Measurements from ENCODE around the gene S100A11.

The S100A11 gene

GRCh38 chr1:152043870-152044269, 7.1 kb upstream of the S100A11 start:
- TF ChIP-seq TEAD4 (IDR thresholded peaks at IDR 0.05) (no peak), FOXM1 (IDR thresholded peaks at IDR 0.05; ENCODE audit: borderline replicate concordance, low read depth) (no peak), NFIC (IDR thresholded peaks at IDR 0.05) (no peak), CEBPB (IDR thresholded peaks at IDR 0.05) (no peak), TCF12 (IDR thresholded peaks at IDR 0.05; ENCODE audit: low read depth) (no peak), YY1 (IDR thresholded peaks at IDR 0.05; ENCODE audit: low read depth) (no peak)

- TF ChIP-seq FOXM1 (IDR thresholded peaks at IDR 0.05; ENCODE audit: borderline replicate concordance, low read depth) (no peak), EP300 (IDR thresholded peaks at IDR 0.05; ENCODE audit: borderline replicate concordance) (no peak), USF1 (IDR thresholded peaks at IDR 0.05) (no peak), TEAD4 (IDR thresholded peaks at IDR 0.05) (no peak), CEBPB (IDR thresholded peaks at IDR 0.05) (no peak), MAX (IDR thresholded peaks at IDR 0.05) (no peak), TCF12 (IDR thresholded peaks at IDR 0.05; ENCODE audit: low read depth) (no peak), YY1 (IDR thresholded peaks at IDR 0.05; ENCODE audit: low read depth) (no peak), CREB1 (IDR thresholded peaks at IDR 0.05; ENCODE audit: low read depth) (no peak), REST (IDR thresholded peaks at IDR 0.05; ENCODE audit: low read depth) (no peak), TAF1 (IDR thresholded peaks at IDR 0.05; ENCODE audit: low read depth) (no peak), EGR1 (IDR thresholded peaks at IDR 0.05) (no peak), RAD21 (IDR thresholded peaks at IDR 0.05; ENCODE audit: low read depth) (no peak), NFIC (IDR thresholded peaks at IDR 0.05) (no peak), ZBTB7A (IDR thresholded peaks at IDR 0.05; ENCODE audit: low read depth) (no peak)
Observed at GRCh38 chr1:152042030-152042429, 5.2 kb upstream of the S100A11 start.

- no peak for TF ChIP-seq USF1 (IDR thresholded peaks at IDR 0.05)
- no peak for TF ChIP-seq TAF1 (IDR thresholded peaks at IDR 0.05; ENCODE audit: low read depth)
- TF ChIP-seq NFIC (IDR thresholded peaks at IDR 0.05): no peak
- TF ChIP-seq EGR1 (IDR thresholded peaks at IDR 0.05): no peak
- TF ChIP-seq RAD21 (IDR thresholded peaks at IDR 0.05; ENCODE audit: low read depth): no peak
- no peak for TF ChIP-seq TEAD4 (IDR thresholded peaks at IDR 0.05)
- TF ChIP-seq FOXM1 (IDR thresholded peaks at IDR 0.05; ENCODE audit: borderline replicate concordance, low read depth): no peak
- no peak for TF ChIP-seq TCF12 (IDR thresholded peaks at IDR 0.05; ENCODE audit: low read depth)
- TF ChIP-seq ZBTB7A (IDR thresholded peaks at IDR 0.05; ENCODE audit: low read depth): no peak
- TF ChIP-seq EP300 (IDR thresholded peaks at IDR 0.05; ENCODE audit: borderline replicate concordance): no peak
- TF ChIP-seq CEBPB (IDR thresholded peaks at IDR 0.05): no peak
- no peak for TF ChIP-seq REST (IDR thresholded peaks at IDR 0.05; ENCODE audit: low read depth)
- no peak for TF ChIP-seq MAX (IDR thresholded peaks at IDR 0.05)
- no peak for TF ChIP-seq YY1 (IDR thresholded peaks at IDR 0.05; ENCODE audit: low read depth)
- TF ChIP-seq CREB1 (IDR thresholded peaks at IDR 0.05; ENCODE audit: low read depth): no peak
Observed at GRCh38 chr1:152039886-152040285, 3.1 kb upstream of the S100A11 start.

- no peak for TF ChIP-seq RAD21 (IDR thresholded peaks at IDR 0.05; ENCODE audit: low read depth)
- no peak for TF ChIP-seq YY1 (IDR thresholded peaks at IDR 0.05; ENCODE audit: low read depth)
- no peak for TF ChIP-seq TEAD4 (IDR thresholded peaks at IDR 0.05)
- no peak for TF ChIP-seq EP300 (IDR thresholded peaks at IDR 0.05; ENCODE audit: borderline replicate concordance)
- no peak for TF ChIP-seq EGR1 (IDR thresholded peaks at IDR 0.05)
- no peak for TF ChIP-seq MAX (IDR thresholded peaks at IDR 0.05)
- TF ChIP-seq ZBTB7A (IDR thresholded peaks at IDR 0.05; ENCODE audit: low read depth): no peak
- TF ChIP-seq CEBPB (IDR thresholded peaks at IDR 0.05): no peak
- TF ChIP-seq NFIC (IDR thresholded peaks at IDR 0.05): no peak
- TF ChIP-seq TCF12 (IDR thresholded peaks at IDR 0.05; ENCODE audit: low read depth): no peak
- no peak for TF ChIP-seq USF1 (IDR thresholded peaks at IDR 0.05)
- TF ChIP-seq REST (IDR thresholded peaks at IDR 0.05; ENCODE audit: low read depth): no peak
Observed at GRCh38 chr1:152039461-152039860, 2.7 kb upstream of the S100A11 start.
